HG02798 (cell line): ENCODE measurements around the gene DAPK3.
"Not testable (repeated sequence)": the region's sequence is repeated elsewhere in the genome, so short reads cannot be mapped to it uniquely, and the experiment has no call there.

ENCODE experiments used
- ATAC-seq: cut with Tn5 transposase; IDR thresholded peaks from one replicate; pipeline ENCODE4 v1.9.1; 2021; ENCODE audit warnings: mild to moderate bottlenecking; ENCODE audit not compliant: unreplicated experiment, poor library complexity

DAPK3 gene

DNA sequence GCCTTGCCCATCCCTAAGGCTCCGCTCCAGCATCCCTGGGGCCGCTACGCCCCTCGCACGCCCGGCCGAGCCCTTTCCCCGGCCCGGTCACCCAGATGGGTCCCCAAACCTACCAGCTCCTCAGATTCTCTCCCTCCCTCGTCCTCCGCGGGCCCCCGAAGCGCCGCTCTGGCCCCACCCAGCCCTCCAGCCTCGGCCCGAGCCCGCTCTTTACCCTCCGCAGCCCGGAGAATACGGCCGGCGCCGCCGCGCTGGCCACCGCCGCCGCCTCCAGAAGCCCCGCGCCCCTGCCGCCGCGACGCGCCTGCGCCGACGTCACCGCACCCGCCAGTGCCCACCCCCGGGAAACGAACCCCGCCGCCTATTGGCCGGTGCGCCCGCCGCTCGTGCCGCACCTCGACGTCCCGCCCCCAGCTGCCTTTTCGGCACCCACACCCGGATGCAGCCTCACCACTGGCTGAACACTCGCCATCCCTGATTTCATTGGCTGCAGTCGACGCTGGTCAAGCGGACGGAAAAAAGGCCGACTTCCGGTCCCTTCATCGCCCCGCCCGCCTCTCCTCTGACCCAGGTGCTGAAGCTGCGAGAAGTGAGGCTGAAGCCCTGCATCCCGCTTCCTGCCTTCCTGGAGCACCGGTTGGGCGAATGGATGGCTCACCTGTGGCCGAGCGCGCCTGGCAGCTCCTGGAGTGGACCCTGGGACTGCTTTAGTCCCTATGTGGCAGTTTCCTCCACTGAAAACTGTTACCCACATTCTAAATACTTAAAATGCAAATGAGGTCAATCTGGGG is at the start of gene DAPK3:
TSS of gene DAPK3 (minus strand) at position 292 of the 791 bp plus-strand sequence. CDS start 1,364 bp downstream, outside the sequence.
- peak; percentile 96 for ATAC-seq

DNA sequence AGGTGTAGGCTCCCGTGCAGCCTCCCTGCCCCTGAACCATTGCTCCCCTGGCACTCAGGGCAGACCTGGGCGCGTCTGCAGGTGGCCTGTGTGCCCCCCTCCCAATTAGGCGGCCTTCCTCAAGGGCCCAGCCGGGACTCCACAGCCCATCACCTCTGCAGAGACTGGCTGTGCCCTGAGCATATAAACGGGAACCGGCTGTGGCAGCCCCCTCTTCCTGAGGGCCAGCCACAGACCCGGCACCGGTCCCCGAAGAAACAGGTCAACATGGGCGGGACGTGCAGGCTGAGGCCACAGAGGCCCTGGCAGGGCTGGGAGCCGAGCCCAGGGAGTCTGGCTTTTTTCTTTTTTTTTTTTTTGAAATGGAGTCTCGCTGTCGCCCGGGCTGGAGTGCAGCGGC is 48.7 kb upstream of the DAPK3 start:
- no peak for ATAC-seq

- no peak for ATAC-seq
Observed at GRCh38 chr19:4018775-4019504, 48.0 kb upstream of the DAPK3 start.

- no peak for ATAC-seq
Observed at GRCh38 chr19:4018140-4018613, 47.3 kb upstream of the DAPK3 start.

DNA sequence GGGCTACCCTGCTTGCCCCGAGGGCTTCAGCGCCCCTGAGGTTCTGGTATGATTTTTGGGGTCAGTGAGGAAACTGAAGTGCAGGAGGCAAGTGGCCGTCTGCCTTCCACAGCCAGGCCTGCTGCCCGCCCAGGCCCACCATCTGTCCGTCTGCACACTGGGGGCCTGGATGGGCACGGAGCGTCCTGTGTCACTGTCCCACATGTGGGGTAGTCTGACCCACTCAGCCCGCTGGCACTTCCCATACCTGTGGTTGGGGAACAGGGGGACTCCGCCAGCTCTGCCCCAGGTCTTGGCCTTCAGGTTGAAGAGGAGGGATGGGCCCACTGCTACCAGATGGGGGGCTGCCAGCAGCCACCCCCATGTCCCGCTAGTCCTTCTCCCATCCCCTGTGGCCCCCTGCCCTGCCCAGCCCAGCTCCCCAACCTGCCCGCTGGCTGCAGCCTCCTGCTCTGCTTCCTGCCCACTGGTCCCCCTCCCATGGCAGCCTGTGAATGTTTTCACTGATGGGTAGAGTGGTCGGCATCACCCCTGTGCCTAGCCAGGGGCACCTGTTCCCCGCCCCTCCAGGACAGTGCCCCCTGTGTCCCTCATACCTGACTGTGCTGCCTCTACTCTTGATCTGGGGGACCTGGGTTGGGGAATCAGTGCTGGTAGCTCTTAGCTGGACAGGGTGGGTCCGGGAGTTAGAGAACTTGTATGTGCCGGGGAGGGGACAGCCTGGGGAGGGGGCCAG is 46.2 kb upstream of the DAPK3 start:
- no peak for ATAC-seq

DNA sequence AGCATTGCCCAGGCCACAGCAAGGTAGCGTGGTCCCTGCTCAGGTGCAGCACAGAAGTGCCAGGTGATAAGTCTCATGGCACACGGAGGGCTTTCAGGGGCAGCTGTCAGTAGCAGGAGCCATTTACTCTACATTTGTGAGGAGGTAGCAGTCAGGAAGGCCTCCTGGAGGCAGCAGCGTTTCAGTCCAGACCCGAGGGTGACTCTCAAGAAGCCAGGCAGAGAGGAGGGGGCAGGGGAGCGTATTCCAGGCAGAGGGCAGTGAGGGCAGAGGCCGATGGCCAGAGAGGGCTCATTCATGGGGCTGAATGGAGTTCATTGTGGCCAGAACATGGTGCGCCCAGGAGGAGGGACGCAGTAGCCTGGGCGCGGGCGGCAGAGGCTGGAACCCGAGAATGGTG is 45.6 kb upstream of the DAPK3 start:
- ATAC-seq = no peak

GRCh38 chr19:4015705-4016402 is 45.0 kb upstream of the DAPK3 start:
- no peak for ATAC-seq

DNA sequence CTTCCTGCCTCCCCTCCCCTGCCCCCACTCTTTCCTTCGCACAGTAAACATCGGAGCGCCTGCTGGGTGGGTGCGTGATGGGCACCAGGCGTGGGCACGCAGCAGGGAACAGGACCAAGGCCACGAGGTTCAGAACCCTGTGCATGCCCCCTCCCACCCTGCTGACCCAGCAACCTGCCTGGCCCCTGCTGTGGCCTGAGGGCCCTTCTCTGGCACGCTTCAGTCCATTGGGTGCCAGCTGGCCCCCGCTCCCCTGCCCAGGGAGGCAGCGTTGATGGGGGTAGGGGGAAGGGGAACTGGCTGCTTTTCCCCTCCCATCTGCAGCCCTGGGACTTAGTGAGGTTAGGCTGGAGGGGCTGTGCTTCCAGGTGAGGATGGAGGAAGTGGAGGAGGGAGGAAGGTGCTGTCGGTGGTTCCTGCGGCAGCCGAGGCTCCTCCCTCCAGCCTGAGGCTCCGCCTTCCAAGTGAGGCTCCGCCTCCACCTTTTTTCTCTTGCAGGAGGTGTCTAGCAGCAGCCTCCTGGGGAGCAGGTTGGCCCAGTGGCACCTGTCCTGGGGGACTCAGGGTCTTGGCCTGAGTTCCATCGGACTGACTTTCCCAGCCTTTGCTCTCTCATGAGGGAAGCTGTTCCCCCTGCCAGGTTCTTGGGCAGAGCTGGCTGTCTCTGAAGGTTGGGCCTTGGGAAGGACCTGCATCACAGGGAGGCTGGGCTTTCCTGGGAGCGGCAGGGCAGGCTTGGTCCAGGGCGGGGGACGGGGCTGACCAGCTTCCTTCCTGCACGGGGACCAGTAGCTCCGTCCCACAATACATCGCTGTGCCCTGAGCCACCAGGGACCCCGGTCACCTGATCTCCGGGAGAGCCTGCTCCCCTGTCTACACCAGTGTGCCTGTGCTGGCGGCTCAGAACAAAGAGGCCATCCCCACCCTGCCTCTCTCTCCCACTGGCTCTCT is 43.9 kb upstream of the DAPK3 start:
- ATAC-seq = no peak

DNA sequence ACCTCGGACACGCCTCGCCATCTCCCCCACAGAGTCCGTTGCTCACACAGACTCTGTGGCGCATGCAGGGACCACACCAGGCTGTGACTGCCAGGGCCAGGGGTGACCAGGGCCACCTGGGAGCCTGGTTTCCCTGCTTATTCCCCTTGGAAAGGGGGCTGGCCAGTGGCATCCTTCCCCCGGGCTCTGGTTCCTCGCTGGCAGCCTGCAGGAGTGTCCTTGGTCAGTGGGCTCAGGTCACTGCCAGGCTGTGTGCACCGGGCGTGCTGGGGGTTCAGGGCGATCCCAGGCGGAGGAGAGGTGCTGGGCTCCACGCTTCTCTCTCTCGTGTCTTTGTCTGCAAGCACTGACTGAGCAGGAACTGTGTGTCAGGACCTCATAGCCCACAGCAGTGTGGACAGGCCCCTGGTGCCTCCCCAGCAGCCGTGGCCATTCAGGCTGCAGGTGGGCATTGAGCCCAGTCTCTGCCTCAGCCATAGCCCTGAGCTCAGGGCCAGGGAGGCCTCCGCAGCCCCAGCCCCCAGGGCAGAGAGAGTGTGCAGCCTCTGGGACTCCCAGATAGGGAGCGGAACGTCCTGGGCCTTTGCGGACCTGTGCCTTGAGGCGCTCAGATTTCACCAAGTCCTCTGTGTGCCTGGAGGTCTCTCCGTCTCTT is 43.1 kb upstream of the DAPK3 start:
- no peak for ATAC-seq

DNA sequence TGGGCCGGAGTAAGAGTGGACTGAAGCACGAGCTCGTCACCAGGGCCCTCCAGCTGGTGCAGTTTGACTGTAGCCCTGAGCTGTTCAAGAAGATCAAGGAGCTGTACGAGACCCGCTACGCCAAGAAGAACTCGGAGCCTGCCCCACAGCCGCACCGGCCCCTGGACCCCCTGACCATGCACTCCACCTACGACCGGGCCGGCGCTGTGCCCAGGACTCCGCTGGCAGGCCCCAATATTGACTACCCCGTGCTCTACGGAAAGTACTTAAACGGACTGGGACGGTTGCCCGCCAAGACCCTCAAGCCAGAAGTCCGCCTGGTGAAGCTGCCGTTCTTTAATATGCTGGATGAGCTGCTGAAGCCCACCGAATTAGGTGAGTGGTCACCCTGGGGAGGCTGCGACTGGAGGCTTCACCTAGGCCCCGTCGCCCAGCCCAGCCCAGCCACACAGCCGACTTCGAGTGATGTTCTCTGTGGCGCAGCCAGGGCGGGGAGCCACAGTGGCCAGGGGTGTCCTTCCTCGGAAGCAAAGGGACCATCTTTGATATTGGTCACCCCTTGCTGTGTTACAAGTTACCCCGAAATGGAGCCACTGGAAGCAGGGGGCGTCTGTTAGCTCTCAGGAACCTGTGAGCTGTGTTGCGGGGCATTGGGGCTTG is 42.2 kb upstream of the DAPK3 start:
- no peak for ATAC-seq

DNA sequence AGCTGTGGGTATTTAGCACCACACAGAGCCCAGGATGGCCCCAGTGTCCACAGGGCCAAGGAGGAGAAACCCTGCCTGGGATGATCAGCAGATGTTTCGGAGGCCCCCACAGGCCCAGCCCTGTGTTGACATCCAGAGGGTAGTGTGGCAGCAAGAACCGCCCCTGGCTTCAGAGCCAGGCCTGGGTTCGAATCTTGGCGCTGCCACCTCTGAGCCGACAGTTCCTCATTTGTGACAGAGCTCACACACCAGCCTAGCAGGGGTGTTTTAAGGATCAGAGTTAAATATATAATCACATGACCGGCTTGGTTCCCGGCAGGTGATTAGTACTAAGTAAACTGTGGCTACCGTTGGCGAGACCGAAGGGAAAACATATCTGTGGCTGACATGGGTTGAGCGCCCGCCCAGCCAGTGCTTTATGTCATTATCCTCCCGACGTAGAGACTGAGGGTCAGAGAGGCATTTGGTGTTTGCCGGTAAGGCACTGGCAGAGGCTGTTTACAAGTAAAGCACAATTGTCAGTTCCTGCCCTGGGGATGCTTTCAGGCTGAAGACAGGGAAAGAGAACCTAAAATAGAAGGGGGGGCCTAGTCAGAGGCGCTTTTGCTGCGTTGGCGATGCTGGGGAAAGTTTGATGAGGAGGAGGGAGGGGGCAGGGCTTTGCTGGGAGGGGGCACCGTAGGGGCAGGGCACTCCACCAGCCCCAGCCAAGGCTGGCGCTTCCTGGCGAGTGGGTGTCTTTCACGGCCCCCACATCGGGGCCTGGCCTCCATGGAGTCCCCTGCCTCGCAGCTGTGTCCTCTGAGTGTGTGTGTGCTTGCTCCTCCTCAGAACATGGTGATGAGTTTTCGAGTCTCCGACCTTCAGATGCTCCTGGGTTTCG is 41.4 kb upstream of the DAPK3 start:
- ATAC-seq = no peak

GRCh38 chr19:4011430-4011829 is 40.5 kb upstream of the DAPK3 start:
- ATAC-seq = not testable (repeated sequence)

GRCh38 chr19:4010808-4011110 is 39.9 kb upstream of the DAPK3 start:
- no peak for ATAC-seq

- ATAC-seq = no peak
Observed at GRCh38 chr19:4009990-4010807, 39.3 kb upstream of the DAPK3 start.

- ATAC-seq = no peak
Observed at GRCh38 chr19:4007836-4008539, 37.1 kb upstream of the DAPK3 start.
